Glomerular visceral epithelial cell (primary cell): Measurements from ENCODE around the gene METRNL.
"Not testable (repeated sequence)": the region's sequence is repeated elsewhere in the genome, so short reads cannot be mapped to it uniquely, and the experiment has no call there.

Experiments
- DNase-seq: peaks from one replicate; pipeline ENCODE4 v3.0.0-alpha.2; 2016; ENCODE audit errors: extremely low spot score

Gene METRNL

DNA sequence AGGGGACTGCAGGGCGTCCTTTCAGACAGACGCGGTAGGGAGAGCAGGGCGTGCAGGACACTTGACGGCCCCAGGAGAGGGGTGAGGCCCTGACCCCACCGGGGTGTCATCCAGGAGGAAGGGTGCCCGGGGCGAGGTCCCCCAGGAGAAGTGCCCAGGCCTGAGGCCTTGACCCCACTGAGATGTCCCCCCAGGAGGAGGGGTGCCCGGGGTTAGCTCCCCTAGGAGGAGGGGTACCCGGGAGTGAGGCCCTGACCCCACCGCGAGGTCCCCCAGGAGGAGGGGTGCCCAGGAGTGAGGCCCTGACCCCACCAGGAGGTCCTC, 27.2 kb upstream of the METRNL start:
- no peak for DNase-seq

GRCh38 chr17:83053021-83053681, 26.3 kb upstream of the METRNL start:
- no peak for DNase-seq

DNA sequence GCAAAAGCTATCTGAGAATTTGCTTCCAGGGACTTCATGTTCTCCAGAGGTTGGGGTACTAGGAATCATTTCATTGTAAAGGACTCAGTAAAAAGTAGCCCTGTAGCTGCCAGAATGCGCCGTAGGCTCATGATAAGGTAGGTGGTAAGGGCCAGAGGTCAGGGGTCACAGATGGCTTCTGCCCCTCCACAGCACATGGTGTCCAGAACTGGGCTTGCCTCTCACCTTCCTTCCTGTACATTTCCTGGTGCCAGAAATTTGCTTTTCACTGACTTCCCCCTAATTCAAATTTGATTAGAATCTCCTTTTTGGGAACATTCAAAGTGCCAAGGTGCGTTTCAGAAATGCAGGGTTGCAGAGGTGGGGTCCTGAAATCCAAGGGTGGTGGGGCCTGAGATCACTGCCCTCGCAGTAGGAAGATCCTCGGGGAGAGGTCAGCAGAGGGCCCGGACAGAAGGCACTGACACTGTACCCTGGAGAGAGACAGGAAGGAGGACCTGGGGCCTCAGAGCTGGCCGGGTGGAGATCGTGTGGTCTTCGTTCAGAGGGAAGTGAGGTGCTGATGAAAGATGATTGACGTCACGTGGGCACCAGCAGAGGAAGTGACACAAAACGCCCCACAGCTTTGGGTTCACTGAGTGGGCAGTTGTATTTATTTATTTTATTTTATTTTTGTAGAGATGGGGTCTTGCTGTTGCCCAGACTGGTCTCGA, 25.5 kb upstream of the METRNL start:
- DNase-seq, result no peak

DNA sequence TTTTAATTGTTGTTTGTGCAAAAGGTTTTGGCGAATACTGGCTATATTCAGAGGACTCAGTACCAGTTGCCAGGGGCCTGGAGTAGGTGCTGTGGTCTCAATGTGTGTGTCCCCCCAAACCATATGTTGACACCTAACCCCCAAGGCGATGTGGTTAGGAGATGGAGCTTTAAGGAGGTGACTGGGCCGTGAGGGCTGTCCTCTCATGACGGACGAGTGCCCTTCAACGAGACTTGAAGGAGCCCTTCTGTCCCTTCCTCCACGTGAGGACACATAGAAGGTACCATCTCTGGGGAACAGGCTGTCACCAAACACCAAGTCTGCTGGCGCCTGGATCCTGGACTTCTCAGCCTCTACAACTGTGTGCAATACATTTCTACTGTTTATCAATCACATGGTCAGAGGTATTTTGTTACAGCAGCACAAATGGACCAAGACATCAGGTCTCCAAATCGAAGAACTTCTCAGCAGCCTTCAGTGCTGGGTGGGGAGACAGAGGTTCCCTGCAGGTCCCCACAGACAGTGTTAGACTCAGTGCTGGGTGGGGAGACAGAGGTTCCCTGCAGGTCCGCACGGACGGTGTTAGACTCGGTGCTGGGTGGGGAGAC, 24.8 kb upstream of the METRNL start:
- no peak for DNase-seq

GRCh38 chr17:83055176-83055575, 24.2 kb upstream of the METRNL start:
- DNase-seq, result not testable (repeated sequence)

GRCh38 chr17:83055911-83056582, 23.4 kb upstream of the METRNL start:
- peak; percentile 81 for DNase-seq

GRCh38 chr17:83056583-83057396, 22.6 kb upstream of the METRNL start:
- no peak for DNase-seq

DNA sequence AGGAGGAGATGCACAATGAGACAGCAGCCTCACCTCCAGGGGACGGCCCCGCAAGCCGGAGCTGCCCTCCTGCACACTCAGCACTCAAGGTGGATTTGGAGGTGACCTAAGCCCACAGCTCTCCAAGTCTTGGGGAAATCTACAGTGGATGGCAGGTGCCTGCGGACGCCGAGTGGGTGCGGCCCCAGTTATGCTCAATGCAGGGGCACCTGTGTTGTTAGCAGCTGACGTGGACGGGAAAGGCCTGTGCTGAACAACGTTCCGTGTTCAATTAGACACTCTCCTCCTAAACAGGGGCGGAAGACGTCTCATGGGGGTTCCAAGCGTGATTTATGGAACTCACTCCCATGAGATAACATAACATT, 22.0 kb upstream of the METRNL start:
- no peak for DNase-seq

- no peak for DNase-seq
Observed at GRCh38 chr17:83057793-83058265, 21.6 kb upstream of the METRNL start.

DNA sequence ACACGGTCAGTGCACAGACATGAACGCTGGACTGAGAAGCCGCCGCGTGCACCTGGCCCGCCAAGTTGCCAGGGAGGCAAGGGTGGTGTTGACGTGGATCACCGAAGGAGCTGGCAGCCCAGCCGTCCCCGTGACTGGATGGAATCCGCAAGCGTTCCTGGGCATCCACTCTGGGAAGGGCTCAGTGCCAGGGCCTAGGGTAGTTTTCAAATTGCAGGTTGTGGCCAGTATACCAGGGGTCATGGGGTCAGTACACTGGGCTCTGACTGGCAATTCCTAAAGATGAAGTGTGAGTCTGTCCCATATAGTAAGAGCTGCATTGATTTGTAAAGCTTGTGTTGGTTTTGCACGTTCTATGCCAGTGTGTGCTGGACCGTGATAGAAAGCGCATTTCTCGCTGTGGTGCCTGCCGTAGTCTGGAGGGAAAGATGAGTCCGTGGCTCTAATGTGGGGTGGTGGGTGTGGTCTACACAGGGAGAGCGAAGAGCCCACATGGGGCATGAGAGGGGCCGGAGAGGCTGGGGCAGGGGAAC, 21.1 kb upstream of the METRNL start:
- DNase-seq, result no peak

DNA sequence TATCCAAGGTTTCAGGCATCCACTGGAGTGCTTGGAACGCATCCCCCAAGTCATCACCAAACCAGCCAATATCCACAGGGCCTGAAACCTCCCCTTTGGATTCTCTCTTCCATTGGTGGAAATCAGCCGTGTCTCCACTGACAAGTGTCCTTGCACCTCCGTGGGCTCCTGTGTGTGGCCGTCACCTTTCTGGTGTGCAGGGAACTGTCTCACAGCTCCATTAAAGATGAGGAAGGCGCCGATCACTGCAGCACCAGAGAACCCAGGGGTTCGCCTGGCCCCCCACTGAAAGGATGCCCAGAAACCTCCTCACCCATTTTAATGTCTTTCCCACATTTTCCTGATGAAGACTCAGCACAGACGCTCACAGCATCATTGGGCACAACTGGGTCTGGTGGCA, 17.8 kb upstream of the METRNL start:
- DNase-seq, result no peak

- DNase-seq, result no peak
Observed at GRCh38 chr17:83062011-83062817, 17.2 kb upstream of the METRNL start.

- no peak for DNase-seq
Observed at GRCh38 chr17:83062818-83063671, 16.4 kb upstream of the METRNL start.

- DNase-seq, result no peak
Observed at GRCh38 chr17:83064021-83064731, 15.2 kb upstream of the METRNL start.

DNA sequence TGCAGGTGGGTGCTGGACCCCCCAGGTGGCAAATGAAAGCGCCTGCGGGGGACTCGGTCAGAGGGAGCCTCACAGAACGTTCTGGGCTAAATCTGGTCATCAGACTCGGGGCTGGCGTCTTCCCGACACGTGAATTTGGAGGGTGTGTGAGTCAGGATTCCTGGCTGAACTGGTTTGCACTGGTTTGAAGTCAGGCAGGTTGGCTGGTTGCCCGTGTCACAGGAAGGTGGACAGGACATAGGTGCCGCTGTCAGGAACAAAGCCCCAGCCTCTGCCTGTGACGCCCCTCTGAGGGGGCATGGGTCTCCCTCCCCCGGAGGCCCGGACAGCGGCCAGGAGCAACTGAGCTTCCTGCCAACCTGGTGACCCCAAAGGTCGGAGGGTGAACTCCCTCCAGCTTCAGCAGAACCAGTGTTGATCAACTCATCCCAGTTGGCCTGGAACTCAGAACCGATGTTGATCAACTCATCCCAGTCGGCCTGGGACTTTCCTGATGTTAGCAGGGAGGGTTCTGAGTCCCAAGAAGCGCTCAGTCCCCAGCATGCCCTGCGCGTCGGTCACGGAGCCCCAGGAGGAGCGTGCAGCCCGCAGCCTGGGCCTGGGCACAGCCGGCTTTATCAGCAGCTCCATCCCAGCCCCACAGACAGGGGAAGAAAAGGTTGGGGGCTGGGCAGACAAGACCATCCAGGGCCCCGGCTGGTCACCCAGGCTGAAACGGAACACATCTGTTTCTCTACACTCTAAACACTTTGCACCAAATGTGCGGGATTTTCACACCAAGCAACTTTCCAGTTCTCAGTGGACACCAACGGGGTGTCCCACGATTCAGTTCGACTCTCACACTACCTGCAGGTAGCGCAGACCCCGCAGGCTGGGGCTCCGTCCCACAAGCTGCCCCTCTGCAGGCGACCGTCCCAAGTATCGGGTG, 14.4 kb upstream of the METRNL start:
- DNase-seq, result no peak

- no peak for DNase-seq
Observed at GRCh38 chr17:83065660-83066542, 13.5 kb upstream of the METRNL start.

DNA sequence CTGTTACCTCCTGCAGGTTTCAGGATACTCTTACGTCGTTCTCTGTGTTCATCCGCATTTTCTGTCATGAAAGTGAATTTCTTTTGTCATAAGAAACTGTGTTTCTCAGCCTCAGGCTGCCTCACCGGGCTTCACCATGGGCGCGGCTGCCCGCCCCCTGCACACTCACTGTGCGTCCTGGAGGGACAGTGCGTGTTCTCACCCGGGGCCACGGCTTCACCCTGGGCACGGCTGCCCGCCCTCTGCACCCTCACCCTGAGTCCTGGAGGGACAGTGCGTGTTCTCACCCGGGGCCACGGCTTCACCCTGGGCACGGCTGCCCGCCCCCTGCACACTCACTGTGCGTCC, 12.9 kb upstream of the METRNL start:
- DNase-seq, result not testable (repeated sequence)
